ENCODE measurements around the gene FRAS1.

DNA sequence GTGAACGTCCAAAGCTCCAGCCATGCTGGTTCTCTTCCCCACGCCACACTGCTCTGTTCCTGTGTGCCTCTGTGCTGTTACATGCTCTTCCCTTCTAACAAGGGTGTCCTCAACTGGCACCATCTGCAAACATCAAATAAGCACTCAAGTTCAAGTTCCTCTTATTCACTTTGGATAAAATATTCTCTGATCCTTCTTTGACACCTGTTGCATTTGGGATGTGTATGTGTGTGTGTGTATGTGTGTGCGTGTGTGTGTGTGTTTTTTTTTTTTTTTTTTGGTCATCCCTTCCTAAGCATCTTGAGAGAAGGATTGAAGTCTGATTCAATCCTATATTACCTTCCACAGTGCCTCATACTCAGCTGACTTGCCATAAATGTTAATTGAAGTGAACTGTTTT is 290.4 kb downstream of the FRAS1 start:
- TF ChIP-seq, protein P1, sequence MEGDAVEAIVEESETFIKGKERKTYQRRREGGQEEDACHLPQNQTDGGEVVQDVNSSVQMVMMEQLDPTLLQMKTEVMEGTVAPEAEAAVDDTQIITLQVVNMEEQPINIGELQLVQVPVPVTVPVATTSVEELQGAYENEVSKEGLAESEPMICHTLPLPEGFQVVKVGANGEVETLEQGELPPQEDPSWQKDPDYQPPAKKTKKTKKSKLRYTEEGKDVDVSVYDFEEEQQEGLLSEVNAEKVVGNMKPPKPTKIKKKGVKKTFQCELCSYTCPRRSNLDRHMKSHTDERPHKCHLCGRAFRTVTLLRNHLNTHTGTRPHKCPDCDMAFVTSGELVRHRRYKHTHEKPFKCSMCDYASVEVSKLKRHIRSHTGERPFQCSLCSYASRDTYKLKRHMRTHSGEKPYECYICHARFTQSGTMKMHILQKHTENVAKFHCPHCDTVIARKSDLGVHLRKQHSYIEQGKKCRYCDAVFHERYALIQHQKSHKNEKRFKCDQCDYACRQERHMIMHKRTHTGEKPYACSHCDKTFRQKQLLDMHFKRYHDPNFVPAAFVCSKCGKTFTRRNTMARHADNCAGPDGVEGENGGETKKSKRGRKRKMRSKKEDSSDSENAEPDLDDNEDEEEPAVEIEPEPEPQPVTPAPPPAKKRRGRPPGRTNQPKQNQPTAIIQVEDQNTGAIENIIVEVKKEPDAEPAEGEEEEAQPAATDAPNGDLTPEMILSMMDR (IDR thresholded peaks at IDR 0.05 in 2 of 3, conservative IDR thresholded peaks at IDR 0.05 in 1 of 3; ENCODE audit: insufficient read depth in 2 of 3, low read depth in 1 of 3, low read length in 3 of 3), result no peak
- no peak for TF ChIP-seq ZNF717 (CRISPR knock-in tag; IDR thresholded peaks at IDR 0.05)
